Parathyroid adenoma (tissue), 2 donors: ENCODE measurements around the gene CEP120.

Source experiments
- H2AFZ ChIP-seq: fragments of 300-600 bp; sonication (generic); one replicate; pipeline ENCODE4 v1.7.0; 2017; ENCODE audit warnings: antibody characterized with exemption, mild to moderate bottlenecking
- H3K27ac ChIP-seq: fragments of 300-600 bp; sonication (generic); one replicate; pipeline ENCODE4 v1.7.0; 2017
- H3K27me3 ChIP-seq: fragments of 300-600 bp; sonication (generic); one replicate; pipeline ENCODE4 v1.7.0; 2017; ENCODE audit warnings: low read length; ENCODE audit not compliant: control insufficient read depth, insufficient read depth
- H3K36me3 ChIP-seq: fragments of 300-600 bp; sonication (generic); one replicate; pipeline ENCODE4 v1.7.0; 2017; ENCODE audit warnings: low read length; ENCODE audit not compliant: control insufficient read depth, insufficient read depth
- H3K4me1 ChIP-seq: fragments of 300-600 bp; sonication (generic); one replicate; pipeline ENCODE4 v1.7.0; 2017; ENCODE audit warnings: control low read depth
- H3K4me2 ChIP-seq: fragments of 300-600 bp; sonication (generic); one replicate; pipeline ENCODE4 v1.7.0; 2017; ENCODE audit warnings: low read length
- H3K4me3 ChIP-seq: fragments of 300-600 bp; sonication (generic); one replicate; pipeline ENCODE4 v1.7.0; 2017; ENCODE audit warnings: low read depth, low read length
- H3K79me2 ChIP-seq: fragments of 300-600 bp; sonication (generic); one replicate; pipeline ENCODE4 v1.7.0; 2017; ENCODE audit warnings: control low read depth
- H3K9ac ChIP-seq: fragments of 300-600 bp; sonication (generic); one replicate; pipeline ENCODE4 v1.7.0; 2017; ENCODE audit warnings: mild to moderate bottlenecking
- H3K9me3 ChIP-seq: fragments of 300-600 bp; sonication (generic); one replicate; pipeline ENCODE4 v1.7.0; 2017; ENCODE audit warnings: low read length; ENCODE audit not compliant: control insufficient read depth
- CTCF ChIP-seq: fragments of 300-600 bp; sonication (generic); IDR thresholded peaks from one replicate; pipeline ENCODE4 v1.7.0; 2017; ENCODE audit warnings: antibody characterized with exemption, mild to moderate bottlenecking
- donor health status: primary hyperparathyroidism.

The CEP120 gene

GRCh38 chr5:123297866-123298265, 125.3 kb downstream of the CEP120 start:
- H3K36me3 ChIP-seq = no peaks in the 10 kb centered on the region
- no peak overlapping the region for H3K4me3 ChIP-seq
- no peak overlapping the region for H3K9ac ChIP-seq
- TF ChIP-seq CTCF = no peak
- H3K4me1 ChIP-seq = no peaks in the 10 kb centered on the region
- H3K4me2 ChIP-seq = no peak overlapping the region
- H3K27ac ChIP-seq = no peak overlapping the region
- no peak overlapping the region for H2AFZ ChIP-seq
- no peaks in the 10 kb centered on the region for H3K27me3 ChIP-seq
- H3K9me3 ChIP-seq = no peaks in the 10 kb centered on the region
- no peaks in the 10 kb centered on the region for H3K79me2 ChIP-seq

- H3K4me1 ChIP-seq = no peaks in the 10 kb centered on the region
- H3K9ac ChIP-seq = no peak overlapping the region
- no peak overlapping the region for H2AFZ ChIP-seq
- H3K36me3 ChIP-seq = no peaks in the 10 kb centered on the region
- no peak overlapping the region for H3K4me3 ChIP-seq
- no peak overlapping the region for H3K27ac ChIP-seq
- no peaks in the 10 kb centered on the region for H3K9me3 ChIP-seq
- no peaks in the 10 kb centered on the region for H3K27me3 ChIP-seq
- H3K4me2 ChIP-seq = no peak overlapping the region
- no peak for TF ChIP-seq CTCF
- no peaks in the 10 kb centered on the region for H3K79me2 ChIP-seq
These were observed 125.9 kb downstream of the CEP120 start for GRCh38 chr5:123297198-123297831.
